Activated CD8-positive, alpha-beta memory T cell treated with anti-CD3 and anti-CD28 coated beads for 36 hours (primary cell): ENCODE results near the gene SOD2. TPM values are rescaled to one million over a fixed set of nuclear protein-coding genes. Genes with fewer than 3 reads are reported as not detected.
"Not testable (repeated sequence)": the region's sequence is repeated elsewhere in the genome, so short reads cannot be mapped to it uniquely, and the experiment has no call there.

Source experiments
- CTCF ChIA-PET: fragments of 350-600 bp; sonication (Branson Sonifier 250); formaldehyde crosslinking; loops from one replicate; lab custom pipeline; 2021; ENCODE audit warnings: antibody characterized with exemption; lab: Charles Lee
- POLR2A ChIA-PET: fragments of 350-600 bp; sonication (Branson Sonifier 250); formaldehyde crosslinking; loops from one replicate; lab custom pipeline; 2021; ENCODE audit warnings: antibody characterized with exemption; lab: Charles Lee
- total RNA-seq, 2 experiments: library from RNA; stranded (reverse); gene quantifications; one replicate each; pipeline ENCODE4 v1.2.3, GENCODE V29; 2021

SOD2 gene
- total RNA-seq, 2 experiments from 2014 or later: 89.6 to 91.7 TPM

DNA sequence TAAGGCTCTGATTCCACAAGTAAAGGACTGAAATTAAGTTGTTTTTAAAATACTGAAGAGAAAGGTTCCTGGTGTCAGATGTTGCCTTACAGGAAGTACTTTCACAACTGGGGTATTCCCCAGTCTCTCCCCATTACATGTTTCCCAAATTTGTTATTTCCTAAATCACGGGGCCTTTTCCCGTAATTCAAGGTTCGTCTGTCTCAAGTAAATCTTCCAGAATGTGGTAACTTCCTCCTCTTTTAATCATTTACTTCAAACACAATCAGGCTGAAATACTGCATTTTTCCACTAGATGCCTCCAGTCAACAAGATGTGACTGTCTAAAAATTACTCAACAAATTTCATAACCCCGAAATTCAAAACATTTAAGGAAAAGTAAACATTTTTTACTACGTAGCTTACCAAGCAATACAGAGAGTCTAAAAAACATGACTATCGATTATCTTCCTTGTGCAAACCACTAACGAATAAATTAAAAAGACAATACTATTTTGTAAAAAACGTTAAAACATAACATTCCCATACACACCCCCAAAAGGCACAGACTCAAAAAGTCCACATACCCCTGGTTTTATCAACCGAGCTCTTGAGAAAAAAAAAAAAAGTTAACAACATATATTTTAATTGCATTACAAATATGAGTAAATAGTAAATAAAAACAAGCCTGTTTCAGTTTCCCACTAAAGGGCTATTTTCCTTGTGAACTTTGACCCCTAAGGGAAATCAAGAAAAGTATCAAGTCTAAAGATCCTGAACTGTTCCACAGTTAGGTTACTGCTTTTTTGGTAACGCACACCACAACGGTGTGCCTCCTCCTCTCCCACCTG lies 1.7 kb downstream of the SOD2 start:
- ChIA-PET CTCF (interaction anchor here (0.6 to 2.5 kb wide), 7 partner anchors 11 to 194 kb away, joined by 3 to 10 read pairs (median 4); partner anchors contain the start of genes MRPL18 and WTAP), POLR2A (interaction anchor here (0.6 to 1.9 kb wide), 4 partner anchors 35 to 100 kb away, joined by 3 to 14 read pairs (median 5); partner anchors contain the start of genes MRPL18, TCP1 and WTAP)

DNA sequence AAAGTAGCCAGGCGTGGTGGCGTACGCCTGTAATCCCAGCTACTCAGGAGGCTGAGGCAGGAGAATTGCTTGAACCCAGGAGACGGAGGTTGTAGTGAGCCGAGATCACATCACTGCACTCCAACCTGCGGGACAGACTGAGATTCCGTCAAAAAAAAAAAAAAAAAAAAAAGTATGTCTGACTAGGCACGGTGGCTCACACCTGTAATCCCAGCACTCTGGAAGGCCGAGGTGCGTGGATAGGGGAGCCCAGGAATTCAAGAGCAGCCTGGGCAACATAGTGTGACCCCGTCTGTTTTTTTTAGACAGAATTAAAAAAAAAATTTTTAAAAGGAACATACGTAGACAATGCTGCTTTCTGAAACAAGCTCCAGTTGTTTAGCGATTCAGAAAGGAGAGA lies 2.9 kb downstream of the SOD2 start:
- POLR2A ChIA-PET: not testable (repeated sequence)
- CTCF ChIA-PET: interaction anchor here (2.3 kb wide), 1 partner anchor 37 kb away, joined by 10 read pairs; the partner anchor contains the start of gene WTAP

DNA sequence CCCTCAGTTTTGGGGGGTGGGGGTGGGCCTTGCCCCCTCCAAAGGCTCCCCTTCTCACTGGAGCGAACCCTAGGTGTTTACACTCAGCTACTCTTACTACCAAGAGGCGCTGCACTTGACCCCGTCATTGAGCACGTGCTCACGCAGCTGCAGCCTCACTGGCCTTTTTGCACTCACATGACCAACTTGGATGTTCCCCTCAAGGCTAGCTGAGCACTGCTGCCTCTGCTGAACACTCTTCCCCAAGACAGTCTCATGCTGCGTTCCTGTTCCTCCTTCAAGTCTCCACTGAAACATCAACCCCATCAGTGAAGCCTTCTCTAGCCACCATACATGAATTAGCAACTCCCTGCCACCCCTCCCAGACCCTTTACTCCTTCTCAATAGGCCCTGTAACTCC lies 4.0 kb downstream of the SOD2 start:
- POLR2A ChIA-PET: no interaction called here
- CTCF ChIA-PET: no interaction called here

DNA sequence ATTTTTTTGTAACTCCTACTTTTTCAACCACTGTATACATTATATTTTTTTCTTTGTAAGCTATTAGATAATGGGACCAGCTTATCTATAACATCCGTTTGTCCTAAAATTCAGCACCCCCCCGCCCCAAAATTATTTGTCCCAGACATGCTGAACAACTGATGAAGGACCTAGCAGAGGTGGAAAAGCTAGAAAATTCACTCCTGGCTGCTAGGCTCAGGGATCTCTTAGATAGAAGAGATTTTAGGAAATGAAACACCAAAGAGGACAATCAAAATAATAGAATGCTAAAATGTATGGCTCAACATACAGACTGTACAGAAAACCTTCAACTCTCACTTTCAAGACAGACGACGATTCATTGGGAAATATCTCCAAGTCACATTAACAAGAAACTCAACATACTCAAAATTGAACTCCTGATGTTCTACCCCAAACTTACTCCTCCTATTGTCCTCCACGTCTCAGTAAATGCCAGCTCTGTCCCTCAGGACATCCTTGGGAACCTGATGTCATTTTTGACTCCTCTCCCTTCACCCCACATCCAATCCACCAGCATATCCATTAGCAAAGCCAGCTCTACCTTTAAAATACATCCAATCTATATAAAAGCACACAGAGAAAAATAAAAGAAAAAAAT lies 4.7 kb downstream of the SOD2 start:
- POLR2A ChIA-PET: no interaction called here
- CTCF ChIA-PET: interaction anchor here (0.8 kb wide), 1 partner anchor 14 kb away, joined by 4 read pairs; no protein-coding TSS in a partner anchor

DNA sequence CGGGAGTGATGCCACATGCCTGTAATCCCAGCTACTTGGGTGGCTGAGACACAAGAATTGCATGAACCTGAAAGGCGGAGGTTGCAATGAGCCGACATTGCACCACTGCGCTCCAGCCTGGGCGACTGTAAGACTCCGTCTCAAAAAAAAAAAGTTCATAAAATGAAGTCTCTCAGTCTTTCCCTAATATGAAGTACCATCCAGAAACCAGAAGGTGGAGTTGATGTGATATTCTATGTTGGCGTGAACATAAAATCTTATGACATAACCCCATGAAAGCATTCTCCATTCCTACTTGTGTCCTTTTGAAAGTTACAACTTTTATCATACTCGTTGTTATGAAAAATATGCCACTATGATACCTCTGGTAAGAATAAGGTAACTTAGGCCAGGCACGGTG lies 5.7 kb downstream of the SOD2 start:
- CTCF ChIA-PET: interaction anchor here (1.0 kb wide), 1 partner anchor 33 kb away, joined by 5 read pairs; no protein-coding TSS in a partner anchor
- POLR2A ChIA-PET: no interaction called here

DNA sequence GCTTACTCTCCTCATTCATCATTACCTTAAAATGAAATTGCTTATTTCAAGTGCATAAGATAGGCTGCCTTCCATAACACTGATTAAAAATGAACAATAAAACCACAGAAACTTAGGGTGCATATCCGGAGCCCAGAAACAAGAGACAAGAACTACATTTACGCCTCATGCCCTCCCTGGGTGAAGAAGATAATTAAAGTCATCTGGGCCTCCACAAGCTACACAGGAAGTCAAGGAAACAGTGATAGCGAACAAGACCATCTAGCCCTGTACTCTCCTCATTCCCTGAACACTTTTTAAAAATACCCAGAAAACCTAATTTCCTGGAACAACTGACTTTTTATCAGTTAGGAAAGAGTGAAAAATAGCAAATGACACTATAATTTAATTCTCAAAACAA lies 6.3 kb downstream of the SOD2 start:
- ChIA-PET POLR2A (no interaction called here), CTCF (interaction anchor here (1.0 kb wide), 1 partner anchor 32 kb away, joined by 5 read pairs; no protein-coding TSS in a partner anchor)

DNA sequence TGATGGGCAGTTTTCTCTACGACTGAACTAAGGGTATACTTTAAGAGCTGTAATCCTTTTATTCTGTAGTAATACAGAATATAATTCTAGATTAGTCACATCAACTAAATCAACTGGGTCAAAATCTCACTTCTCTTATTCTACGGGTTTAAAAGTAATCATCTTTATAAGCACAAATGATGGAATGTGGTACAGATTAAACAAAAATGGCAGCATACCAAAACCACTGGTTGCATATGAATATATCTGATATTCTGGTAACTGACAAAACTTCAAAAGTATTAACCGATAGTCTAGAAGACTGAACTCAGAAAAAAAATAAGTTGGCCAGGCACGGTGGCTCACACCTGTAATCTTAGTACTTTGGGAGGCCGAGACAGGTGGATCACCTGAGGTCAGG lies 7.0 kb downstream of the SOD2 start:
- ChIA-PET CTCF (interaction anchor here (1.0 kb wide), 1 partner anchor 31 kb away, joined by 5 read pairs; no protein-coding TSS in a partner anchor), POLR2A (no interaction called here)

DNA sequence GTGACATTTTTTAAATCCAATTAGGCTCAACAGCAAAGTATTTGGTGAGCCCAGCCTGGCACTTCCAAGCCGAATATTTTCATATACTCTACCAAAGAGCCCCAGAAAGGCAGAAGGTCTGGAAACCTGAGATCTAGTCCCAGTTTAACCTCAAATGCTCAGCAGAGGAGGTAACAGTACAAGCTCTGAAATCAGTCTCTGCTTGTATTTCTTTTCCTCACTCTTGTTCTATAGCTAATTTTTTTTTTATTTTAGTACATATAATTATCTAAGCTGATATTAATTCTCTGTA lies 9.1 kb downstream of the SOD2 start:
- CTCF ChIA-PET: no interaction called here
- POLR2A ChIA-PET: no interaction called here

DNA sequence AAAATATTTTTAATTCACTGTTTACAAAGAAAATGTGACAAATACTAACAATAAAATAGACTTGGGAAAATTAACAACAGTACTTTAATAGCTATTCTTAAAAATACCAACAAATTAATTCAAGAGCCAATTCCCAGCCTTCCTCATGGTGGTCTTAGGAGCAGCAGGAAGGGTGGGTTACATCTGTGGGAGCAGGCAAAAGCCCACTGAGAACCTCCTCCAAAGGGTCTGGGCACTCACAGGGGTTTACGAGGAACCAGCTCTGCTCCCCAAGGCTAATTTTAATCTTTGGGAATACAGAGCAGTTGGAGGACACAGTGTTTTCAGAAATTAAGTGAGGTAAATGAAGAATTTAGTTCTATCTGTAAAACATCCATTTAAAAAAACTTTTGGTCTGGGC lies 10.2 kb downstream of the SOD2 start:
- ChIA-PET POLR2A (interaction anchor here (1.0 kb wide), 1 partner anchor 10 kb away, joined by 3 read pairs; the partner anchor contains the start of gene SOD2), CTCF (no interaction called here)

DNA sequence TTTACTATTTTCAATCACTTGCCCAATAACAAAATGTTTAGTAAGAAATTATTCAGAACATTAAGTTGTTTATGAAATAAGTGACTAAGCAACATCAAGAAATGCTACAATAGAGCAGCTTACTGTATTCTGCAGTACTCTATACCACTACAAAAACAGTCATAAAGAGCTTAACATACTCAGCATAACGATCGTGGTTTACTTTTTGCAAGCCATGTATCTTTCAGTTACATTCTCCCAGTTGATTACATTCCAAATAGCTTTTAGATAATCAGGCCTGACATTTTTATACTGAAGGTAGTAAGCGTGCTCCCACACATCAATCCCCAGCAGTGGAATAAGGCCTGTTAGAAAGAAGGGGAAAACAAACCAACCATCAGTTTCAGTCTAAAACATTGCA lies 10.7 kb downstream of the SOD2 start:
- POLR2A ChIA-PET: interaction anchor here (1.0 kb wide), 1 partner anchor 10 kb away, joined by 3 read pairs; the partner anchor contains the start of gene SOD2
- CTCF ChIA-PET: no interaction called here

DNA sequence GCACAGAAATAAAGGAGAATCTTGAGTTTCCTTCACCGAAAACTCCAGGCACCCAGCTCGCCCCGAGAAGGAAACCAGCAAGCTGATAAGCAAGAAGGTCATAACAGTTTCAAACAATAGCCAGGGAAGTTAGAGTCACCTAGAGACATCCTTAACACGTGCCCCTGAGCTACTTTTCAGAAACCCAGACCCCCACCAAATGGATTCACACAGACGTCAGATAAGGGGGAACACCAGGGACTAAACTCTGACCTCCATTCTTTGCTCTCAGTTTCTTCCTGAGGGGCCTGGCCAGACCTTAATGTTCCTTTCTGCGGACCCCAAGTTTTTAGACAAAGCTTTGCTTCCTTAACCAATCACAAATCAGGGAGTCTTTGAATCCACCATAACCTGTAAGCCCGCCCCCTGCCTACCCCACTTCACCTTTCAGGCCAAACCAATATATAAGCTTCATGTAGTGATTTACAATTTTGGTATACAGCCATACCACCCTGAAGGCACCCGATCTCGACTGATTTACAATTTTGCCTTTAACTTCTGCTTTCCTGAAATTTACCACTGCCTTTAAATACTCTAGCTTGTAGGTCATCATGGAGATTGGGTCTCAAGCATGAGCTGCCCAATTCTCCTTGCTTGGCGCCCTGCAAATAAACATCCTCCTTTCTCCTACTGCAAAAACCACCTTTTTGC lies 11.7 kb downstream of the SOD2 start:
- CTCF ChIA-PET: no interaction called here
- POLR2A ChIA-PET: no interaction called here

DNA sequence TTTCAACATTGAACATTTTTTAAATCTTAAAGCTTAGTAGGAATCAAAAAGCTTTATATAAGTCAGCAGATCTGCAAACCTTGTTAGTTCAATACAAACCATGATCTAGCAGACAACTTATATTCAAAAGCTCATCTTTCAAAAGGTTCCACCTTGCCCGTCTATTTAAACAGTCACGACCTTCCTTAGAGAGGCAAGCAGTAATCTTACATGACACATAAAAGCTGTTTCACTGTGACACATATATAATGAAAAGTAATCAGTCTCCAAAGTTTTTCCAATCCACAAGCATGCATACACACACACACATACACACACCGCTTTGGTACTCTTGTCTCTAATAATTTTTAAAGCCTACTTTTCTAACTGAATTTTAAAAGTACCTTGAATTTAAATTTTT lies 12.9 kb downstream of the SOD2 start:
- CTCF ChIA-PET: interaction anchor here (1.1 kb wide), 1 partner anchor 12 kb away, joined by 4 read pairs; no protein-coding TSS in a partner anchor
- POLR2A ChIA-PET: interaction anchor here (0.6 to 0.7 kb wide), 3 partner anchors 14 to 214 kb away, joined by 4 to 6 read pairs (median 5); no protein-coding TSS in a partner anchor

DNA sequence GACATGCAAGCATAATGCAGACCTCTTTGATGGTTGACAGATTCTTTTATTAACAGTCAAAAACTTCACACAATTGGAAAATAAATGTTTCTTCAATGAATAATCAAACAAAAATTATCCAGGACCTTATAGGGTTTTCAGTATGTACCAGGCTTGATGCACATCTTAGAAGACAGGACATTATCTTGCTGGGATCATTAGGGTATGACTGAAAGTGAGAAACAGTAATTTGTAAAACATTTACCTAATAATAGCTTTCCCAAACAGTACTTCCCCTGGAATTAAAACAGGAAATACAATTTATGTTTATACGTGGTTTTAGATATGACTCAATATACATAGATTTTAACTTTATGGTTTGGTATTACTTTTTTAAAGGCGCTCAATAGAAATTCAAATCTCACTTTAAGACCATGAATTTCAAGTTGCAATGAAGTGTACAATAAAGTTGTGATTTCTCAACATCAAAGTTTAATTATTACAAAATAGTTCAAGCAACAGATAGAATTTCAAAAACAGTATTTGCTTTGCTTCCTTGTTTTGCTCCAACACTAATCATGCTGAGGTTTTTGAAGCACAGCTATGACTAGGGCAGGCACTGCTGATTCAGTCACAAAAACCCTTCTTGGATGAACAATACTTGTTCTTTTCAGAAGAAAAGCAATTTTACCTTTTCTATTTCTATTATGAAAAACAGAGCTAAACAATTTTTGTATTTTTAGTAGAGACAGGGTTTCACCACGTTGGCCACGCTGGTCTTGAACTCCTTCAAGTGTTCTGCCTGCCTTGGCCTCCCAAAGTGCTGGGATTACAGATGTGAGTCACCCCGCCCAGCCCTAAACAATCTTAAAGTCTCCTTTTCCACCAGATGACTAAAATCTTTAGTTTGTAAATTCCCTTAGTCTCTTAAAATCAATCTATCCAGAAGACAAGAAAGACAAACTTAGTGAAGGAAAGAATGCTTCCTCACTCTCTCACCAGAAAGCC lies 13.7 kb downstream of the SOD2 start:
- ChIA-PET CTCF (interaction anchor here (1.1 kb wide), 1 partner anchor 13 kb away, joined by 4 read pairs; no protein-coding TSS in a partner anchor), POLR2A (interaction anchor here (0.6 to 0.7 kb wide), 3 partner anchors 17 to 659 kb away, joined by 4 to 6 read pairs (median 6); no protein-coding TSS in a partner anchor)

DNA sequence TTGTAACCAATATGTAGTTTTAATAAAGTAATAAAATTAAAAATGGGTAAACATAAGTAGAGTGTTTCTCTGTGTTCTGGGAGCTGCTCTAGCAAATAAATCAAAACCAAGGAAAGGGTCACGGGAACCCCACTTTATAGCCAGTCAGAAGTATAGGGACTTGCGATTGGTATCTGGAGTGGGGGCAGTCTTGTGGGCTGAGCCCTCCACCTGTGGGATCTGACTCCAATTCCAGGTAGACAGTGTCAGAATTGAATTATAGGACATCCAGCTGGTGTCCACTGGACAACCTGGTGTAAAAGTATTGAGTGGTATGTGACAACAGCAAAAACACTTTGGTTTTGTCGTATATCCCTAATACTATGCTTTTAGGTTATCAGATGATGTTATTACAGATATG lies 14.5 kb downstream of the SOD2 start:
- CTCF ChIA-PET: no interaction called here
- POLR2A ChIA-PET: no interaction called here

DNA sequence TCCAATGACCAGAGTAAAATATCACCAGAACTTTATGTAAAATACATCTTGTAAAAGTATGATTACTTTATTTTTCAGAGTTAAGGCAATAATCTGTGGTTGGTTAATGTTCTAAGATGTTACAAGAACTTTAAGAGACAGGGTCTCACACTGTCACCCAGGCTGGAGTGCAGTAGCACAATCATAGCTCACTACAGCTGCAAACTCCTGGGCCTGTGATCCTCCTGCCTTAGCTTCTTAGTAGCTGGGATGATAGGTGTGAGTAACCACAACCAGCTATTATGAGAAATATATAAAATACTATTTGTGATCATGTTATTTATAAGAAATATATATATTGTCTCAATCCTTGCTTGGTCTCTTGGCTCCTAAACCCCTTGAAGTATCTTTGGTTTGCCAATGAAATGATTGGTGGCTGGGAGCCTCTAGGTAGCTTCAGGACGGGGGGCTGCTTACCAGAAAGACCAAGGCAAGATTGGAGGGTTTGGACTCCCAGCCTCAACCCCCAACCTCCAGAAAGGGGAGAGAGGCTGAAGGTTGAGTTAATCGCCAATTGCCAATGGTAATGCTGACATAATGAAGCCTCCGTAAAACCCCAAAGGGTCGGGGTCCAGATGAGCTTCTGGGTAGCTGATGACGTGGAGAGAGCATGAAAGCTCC lies 15.4 kb downstream of the SOD2 start:
- CTCF ChIA-PET: no interaction called here
- POLR2A ChIA-PET: no interaction called here

DNA sequence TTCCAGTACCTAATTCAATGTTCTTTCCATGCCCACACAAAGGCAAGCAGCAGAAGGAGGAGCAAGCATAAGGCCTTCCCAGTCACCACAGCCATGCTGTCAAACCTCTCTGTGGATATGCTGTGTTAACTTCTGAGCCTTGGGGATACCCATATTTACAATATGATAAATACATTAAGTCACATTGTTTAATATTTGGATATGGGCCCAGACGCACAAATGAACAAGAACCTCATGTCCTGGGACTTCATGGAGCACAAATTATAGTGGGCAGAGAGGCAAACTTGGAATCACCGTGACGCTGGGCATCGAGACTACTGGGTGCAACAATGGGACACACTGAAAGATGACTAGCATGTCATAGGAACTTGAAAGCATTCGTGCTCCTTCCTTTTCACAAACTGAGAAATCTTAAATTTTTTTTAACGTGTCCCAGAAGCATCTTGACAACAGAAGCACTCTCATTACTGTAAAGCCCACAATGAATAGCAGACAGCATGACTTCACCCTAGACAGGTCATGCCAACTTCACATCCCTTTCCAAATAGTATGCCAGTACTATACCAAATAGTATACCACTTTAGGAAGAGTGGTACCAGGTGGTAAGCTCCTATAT lies 16.0 kb downstream of the SOD2 start:
- POLR2A ChIA-PET: no interaction called here

DNA sequence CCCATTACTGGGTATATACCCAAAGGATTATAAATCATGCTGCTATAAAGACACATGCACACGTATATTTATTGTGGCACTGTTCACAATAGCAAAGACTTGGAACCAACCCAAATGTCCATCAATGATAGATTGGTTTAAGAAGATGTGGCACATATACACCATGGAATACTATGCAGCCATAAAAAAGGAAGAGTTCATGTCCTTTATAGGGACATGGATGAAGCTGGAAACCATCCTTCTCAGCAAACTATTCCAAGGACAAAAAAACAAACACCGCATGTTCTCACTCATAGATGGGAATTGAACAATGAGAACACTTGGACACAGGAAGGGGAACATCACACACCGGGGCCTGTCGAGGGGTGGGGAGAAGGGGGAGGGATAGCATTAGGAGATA lies 16.8 kb downstream of the SOD2 start:
- CTCF ChIA-PET, POLR2A ChIA-PET: not testable (repeated sequence)

More for the DNA sequence above, 16.0 kb downstream of the SOD2 start:
- CTCF ChIA-PET: no interaction called here
